Stimulated activated naive CD8-positive, alpha-beta T cell treated with anti-CD3 and anti-CD28 coated beads, Interleukin-15, amount 100 ng/mL, for 72 hours (primary cell): ENCODE data around the gene ERBB4.

Source experiments
- ATAC-seq: fragments of 150-1000 bp; cut with Tn5 transposase; 2 replicates; pipeline ENCODE4 v1.10.0; 2021; ENCODE audit warnings: mild to moderate bottlenecking, moderate library complexity
- DNase-seq, 2 donors: peaks; one replicate each; pipeline ENCODE4 v3.0.0; 2021 to 2022
- H3K27ac Mint-ChIP-seq, 2 donors: one replicate each; pipeline ENCODE4 v1.8.0; 2022; ENCODE audit warnings: mild to moderate bottlenecking in 2 of 2, mixed read lengths in 2 of 2, moderate library complexity in 2 of 2
- H3K27me3 Mint-ChIP-seq: one replicate; pipeline ENCODE4 v1.8.0; 2022; ENCODE audit warnings: mixed read lengths
- H3K4me1 Mint-ChIP-seq: one replicate; pipeline ENCODE4 v1.8.0; 2022; ENCODE audit warnings: mild to moderate bottlenecking, mixed read lengths
- H3K4me3 Mint-ChIP-seq, 2 donors: one replicate each; pipeline ENCODE4 v1.8.0; 2022; ENCODE audit warnings: mild to moderate bottlenecking in 2 of 2, mixed read lengths in 2 of 2, moderate library complexity in 1 of 2
- H3K9me3 Mint-ChIP-seq, 2 donors: one replicate each; pipeline ENCODE4 v1.8.0; 2022; ENCODE audit warnings: mixed read lengths in 2 of 2

Gene ERBB4

GRCh38 chr2:212052412-212053159 is 486.0 kb downstream of the ERBB4 start:
- ATAC-seq (peak; percentile 74), DNase-seq (no peak)
- Mint-ChIP-seq H3K27ac (no peak overlapping the region), H3K9me3 (peaks cover 38 to 52% of the 10 kb centered on the region in 2 donors), H3K4me3 (no peak overlapping the region), H3K27me3 (no peaks in the 10 kb centered on the region), H3K4me1 (peaks cover 9% of the 10 kb centered on the region)

GRCh38 chr2:212050871-212051270 is 487.7 kb downstream of the ERBB4 start:
- Mint-ChIP-seq H3K9me3 (peaks cover 31 to 35% of the 10 kb centered on the region in 2 donors), H3K27me3 (no peaks in the 10 kb centered on the region), H3K4me1 (peaks cover 9% of the 10 kb centered on the region), H3K4me3 (no peak overlapping the region), H3K27ac (no peak overlapping the region)
- ATAC-seq (no peak), DNase-seq (no peak)

DNA sequence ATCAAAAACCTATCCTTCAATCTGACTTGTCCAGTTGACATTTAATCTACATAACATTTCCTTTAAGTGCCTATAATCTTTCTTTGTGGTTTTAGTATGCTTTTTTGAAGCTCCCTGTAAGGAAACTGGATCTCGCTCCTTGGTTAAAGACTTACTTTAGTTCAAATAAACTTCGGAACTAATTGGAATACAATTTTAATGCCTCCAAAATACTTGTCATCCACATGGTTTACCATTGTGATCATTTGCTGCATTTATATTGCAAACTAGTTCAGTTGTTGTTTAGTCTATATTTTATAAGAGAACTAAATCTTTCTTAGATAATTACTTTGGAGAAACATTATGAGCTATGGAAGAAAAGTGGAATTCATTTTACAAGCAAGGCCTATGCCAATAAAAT is 496.0 kb downstream of the ERBB4 start:
- Mint-ChIP-seq H3K27me3 (no peaks in the 10 kb centered on the region), H3K4me1 (no peaks in the 10 kb centered on the region), H3K4me3 (no peak overlapping the region), H3K27ac (no peak overlapping the region), H3K9me3 (peaks cover 0 to 6% of the 10 kb centered on the region in 2 donors)
- ATAC-seq (no peak), DNase-seq (no peak)

- Mint-ChIP-seq H3K9me3 (peaks cover 0 to 5% of the 10 kb centered on the region in 2 donors), H3K27ac (no peak overlapping the region), H3K4me1 (no peaks in the 10 kb centered on the region), H3K27me3 (no peaks in the 10 kb centered on the region), H3K4me3 (no peak overlapping the region)
- ATAC-seq (no peak), DNase-seq (no peak)
Measured at GRCh38 chr2:212037062-212037461, 501.5 kb downstream of the ERBB4 start.

- H3K9me3 Mint-ChIP-seq = no peaks in the 10 kb centered on the region
- no peak overlapping the region for H3K4me3 Mint-ChIP-seq
- DNase-seq = no peak
- no peak for ATAC-seq
- H3K4me1 Mint-ChIP-seq = no peaks in the 10 kb centered on the region
- no peaks in the 10 kb centered on the region for H3K27me3 Mint-ChIP-seq
- no peak overlapping the region for H3K27ac Mint-ChIP-seq
Measured at GRCh38 chr2:212034841-212035585, 503.6 kb downstream of the ERBB4 start.

DNA sequence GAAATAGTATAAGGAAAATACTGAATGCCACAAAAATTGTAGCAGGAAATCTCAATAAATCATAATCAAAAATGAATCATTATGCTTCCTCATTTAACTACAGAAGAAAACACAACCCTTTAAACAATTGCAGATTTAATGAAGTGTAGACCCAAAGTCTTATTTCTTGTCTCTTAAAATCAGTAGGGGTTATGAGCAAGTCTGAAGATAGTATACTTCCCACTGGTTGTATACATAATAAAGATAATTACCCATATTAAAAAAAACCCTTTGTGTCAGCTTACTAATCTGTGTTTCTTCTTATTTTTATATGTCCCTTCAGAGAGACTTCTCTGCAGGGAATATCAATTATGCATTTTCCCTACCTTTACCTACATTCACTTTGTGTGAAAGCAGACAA is 504.7 kb downstream of the ERBB4 start:
- H3K4me3 Mint-ChIP-seq = no peak overlapping the region
- H3K9me3 Mint-ChIP-seq = no peaks in the 10 kb centered on the region
- ATAC-seq (no peak), DNase-seq (no peak)
- no peaks in the 10 kb centered on the region for H3K4me1 Mint-ChIP-seq
- H3K27ac Mint-ChIP-seq = no peak overlapping the region
- H3K27me3 Mint-ChIP-seq = no peaks in the 10 kb centered on the region

DNA sequence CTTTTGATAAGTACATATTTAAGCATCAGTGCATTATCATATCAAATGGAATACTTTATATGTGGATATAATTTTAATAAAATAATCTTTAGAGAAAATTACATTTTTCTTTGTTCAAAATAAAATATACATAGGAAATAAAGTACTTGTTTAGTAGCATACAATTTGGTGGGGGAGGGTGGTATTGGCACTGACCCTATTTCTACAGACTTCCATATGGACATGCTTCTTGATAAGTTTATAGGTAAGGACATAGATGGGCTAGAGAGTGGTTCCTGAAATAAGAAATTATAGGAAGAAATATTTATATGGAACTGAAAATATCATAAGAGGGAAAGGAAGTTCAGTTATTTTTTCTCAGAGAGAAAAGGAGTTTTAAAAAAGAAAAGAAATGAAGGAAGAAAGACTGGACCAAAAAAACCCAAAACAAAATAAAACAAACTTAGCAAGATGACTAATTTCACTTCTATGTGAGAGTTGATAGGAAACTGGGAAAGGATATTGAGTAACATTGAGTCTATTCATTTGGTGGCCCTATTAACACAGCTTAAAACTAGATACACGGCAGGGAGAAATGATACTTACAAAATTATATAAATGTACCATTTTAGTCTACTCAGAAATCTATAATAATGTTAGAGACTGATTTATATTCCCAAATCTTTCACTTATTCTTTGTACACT is 505.9 kb downstream of the ERBB4 start:
- no peak overlapping the region for H3K27ac Mint-ChIP-seq
- DNase-seq (no peak), ATAC-seq (no peak)
- no peak overlapping the region for H3K4me3 Mint-ChIP-seq
- H3K9me3 Mint-ChIP-seq = no peaks in the 10 kb centered on the region
- no peaks in the 10 kb centered on the region for H3K27me3 Mint-ChIP-seq
- no peaks in the 10 kb centered on the region for H3K4me1 Mint-ChIP-seq

DNA sequence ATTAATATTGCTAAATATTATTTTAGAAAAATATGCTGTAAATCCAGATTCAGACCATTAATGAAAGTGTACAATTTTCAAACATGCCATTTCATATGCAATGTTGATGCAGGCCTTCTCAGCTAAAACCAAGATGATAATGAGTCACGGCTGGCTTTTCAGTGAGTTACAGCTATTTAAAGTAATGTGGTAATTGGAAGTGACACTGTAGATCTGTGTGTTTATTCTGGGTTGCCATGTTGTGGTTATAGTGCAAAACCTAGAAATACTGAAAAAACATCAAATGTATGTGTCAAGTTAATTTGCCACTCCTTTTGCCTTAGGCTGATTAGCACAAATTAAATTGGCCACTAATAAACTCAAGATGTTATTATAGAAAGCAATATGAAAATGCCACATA is 506.6 kb downstream of the ERBB4 start:
- no peak for DNase-seq
- no peak for ATAC-seq
- Mint-ChIP-seq H3K27ac (no peak overlapping the region), H3K4me1 (no peaks in the 10 kb centered on the region), H3K9me3 (no peaks in the 10 kb centered on the region), H3K4me3 (no peak overlapping the region), H3K27me3 (no peaks in the 10 kb centered on the region)

DNA sequence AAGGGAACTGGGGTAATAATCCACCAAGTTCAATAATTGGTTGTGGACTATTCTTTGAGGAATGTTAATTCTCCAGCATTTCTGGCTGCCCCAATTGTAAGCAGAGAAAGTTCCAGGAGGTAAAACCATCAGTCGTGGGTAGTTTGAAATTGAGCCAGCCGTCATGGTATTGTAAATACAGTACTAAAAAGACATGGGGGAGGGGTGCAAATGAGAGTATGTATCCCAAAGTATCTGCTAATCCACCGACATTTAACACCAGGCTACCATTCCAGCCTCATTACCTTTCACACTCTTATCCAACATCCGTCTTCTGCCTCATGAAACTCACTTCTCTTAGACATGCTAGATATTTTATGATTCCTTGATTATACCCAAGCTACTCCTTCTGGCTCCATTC is 507.9 kb downstream of the ERBB4 start:
- H3K4me1 Mint-ChIP-seq = no peaks in the 10 kb centered on the region
- H3K4me3 Mint-ChIP-seq = no peak overlapping the region
- H3K27ac Mint-ChIP-seq = no peak overlapping the region
- H3K27me3 Mint-ChIP-seq = no peaks in the 10 kb centered on the region
- no peak for ATAC-seq
- no peak for DNase-seq
- no peaks in the 10 kb centered on the region for H3K9me3 Mint-ChIP-seq

DNA sequence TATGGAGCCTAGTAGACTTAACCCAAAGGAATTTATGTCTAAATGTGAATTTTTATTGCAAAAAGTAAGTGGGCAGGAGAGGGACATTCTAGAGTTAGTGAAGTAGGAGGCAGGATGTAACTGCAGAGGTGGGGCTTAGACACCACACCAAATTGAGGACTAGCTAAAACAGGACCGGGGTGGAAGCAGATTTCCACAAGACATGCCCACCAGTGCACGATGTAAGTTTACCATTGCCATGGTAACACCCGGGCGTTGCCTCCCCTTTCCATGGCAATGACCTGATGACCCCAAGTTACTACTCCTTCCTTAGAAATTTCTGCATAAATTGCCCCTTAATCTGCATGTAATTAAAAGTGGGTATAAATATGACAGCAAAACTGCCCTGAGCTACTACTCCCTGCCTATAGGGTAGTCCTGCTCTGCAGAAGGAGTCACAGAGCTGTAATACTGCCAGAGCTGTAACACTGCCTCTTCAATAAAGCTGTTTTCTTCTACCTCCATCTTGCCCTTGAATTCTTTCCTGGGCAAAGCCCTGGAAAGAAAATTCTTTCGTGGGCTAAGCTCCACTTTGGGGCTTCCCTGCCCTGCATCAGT is 509.7 kb downstream of the ERBB4 start:
- no peak overlapping the region for H3K27ac Mint-ChIP-seq
- no peaks in the 10 kb centered on the region for H3K27me3 Mint-ChIP-seq
- ATAC-seq (no peak), DNase-seq (no peak)
- no peaks in the 10 kb centered on the region for H3K4me1 Mint-ChIP-seq
- peaks cover 0 to 4% of the 10 kb centered on the region in 2 donors for H3K9me3 Mint-ChIP-seq
- no peak overlapping the region for H3K4me3 Mint-ChIP-seq

DNA sequence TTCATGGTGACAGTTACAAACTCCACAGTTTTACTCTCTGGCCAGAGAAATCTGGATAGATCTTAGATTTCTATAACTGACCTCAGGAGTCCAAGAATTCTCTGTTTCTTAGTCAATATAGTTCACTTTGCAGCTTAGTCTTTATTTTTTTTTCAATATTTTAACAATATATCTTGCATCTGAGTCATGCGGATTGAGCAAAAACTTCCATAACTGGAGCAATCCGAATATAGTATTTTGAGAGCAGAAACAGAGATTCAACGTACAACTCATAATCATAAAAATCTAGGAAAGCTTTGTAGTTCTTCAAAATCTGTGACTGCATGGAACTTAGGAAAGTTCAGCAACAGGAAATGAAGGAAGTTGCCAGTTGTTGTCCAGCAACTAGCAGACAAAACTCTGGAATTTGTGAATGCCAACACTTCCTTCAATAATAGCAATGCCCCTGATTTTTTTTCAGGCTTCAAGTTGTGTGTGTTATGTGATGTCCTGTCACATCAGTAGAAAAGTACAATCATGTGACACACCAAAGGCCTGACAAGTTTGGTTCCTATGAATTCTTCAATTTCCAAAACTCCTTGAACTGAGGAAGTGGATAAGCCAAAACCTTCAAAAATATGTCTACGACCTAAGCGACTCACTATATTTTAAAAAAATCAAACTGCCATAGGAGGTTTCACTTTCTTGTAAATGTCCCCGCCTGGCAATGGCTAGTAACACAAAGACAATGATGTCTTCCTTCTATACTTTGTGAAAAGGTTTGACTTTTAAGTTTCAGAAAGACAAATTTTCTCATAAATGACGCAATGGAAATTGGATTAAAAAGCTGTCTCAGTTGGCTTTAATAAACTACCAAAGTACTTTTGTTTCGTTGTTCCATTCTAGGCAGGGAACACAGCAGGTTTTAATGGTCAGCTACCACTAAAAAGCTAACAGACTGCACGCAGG is 510.6 kb downstream of the ERBB4 start:
- H3K4me1 Mint-ChIP-seq = no peaks in the 10 kb centered on the region
- H3K27me3 Mint-ChIP-seq = no peaks in the 10 kb centered on the region
- H3K4me3 Mint-ChIP-seq = no peak overlapping the region
- no peak for DNase-seq
- peaks cover 0 to 6% of the 10 kb centered on the region in 2 donors for H3K9me3 Mint-ChIP-seq
- no peak overlapping the region for H3K27ac Mint-ChIP-seq
- no peak for ATAC-seq

DNA sequence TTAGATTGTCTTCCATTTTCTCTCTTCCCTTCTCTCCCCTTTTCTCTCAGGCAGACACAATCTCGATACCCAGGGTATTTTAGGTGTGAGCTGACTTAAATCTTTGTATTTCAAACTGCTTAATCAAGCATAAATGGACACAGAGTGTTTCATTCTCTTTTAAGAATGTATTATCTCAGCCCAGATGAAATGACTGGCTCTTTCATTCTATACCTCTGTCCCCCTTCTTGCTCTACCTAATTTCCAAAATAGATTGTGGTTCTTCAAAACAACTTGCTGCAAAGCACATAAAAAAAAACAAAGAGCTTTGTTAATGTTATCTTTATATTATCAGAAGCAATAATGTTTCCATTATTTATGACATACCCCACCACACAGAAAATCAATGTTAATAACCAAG is 514.6 kb downstream of the ERBB4 start:
- ATAC-seq = no peak
- Mint-ChIP-seq H3K27me3 (no peaks in the 10 kb centered on the region), H3K27ac (no peak overlapping the region)

DNA sequence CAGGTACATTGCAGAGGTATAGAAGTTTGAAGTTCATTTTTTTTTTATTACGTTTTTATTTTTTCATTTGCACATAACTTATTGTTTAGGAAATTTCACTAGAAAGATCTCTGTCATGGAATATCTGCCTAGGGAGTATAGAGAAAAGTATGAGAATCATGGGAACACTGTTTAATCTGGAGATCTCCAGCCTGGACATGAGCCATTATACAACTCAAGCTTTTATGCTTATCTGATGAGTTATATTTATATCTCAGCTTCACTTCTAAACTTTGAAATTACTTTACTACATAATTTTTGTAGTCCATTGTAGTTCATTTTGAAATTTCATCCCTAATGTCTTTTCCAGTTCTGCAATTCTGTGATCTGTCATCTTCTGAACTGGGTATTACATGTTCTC is 515.6 kb downstream of the ERBB4 start:
- Mint-ChIP-seq H3K27me3 (no peaks in the 10 kb centered on the region), H3K27ac (no peak overlapping the region), H3K4me3 (no peak overlapping the region), H3K9me3 (peaks cover 0 to 6% of the 10 kb centered on the region in 2 donors), H3K4me1 (no peaks in the 10 kb centered on the region)
- DNase-seq (no peak), ATAC-seq (no peak)

More for the DNA sequence above, 514.6 kb downstream of the ERBB4 start:
- Mint-ChIP-seq H3K4me1 (no peaks in the 10 kb centered on the region), H3K4me3 (no peak overlapping the region), H3K9me3 (peaks cover 0 to 6% of the 10 kb centered on the region in 2 donors)
- no peak for DNase-seq

- no peak overlapping the region for H3K4me3 Mint-ChIP-seq
- DNase-seq (no peak), ATAC-seq (no peak)
- H3K4me1 Mint-ChIP-seq = no peaks in the 10 kb centered on the region
- H3K27me3 Mint-ChIP-seq = no peaks in the 10 kb centered on the region
- H3K27ac Mint-ChIP-seq = no peak overlapping the region
- peaks cover 0 to 6% of the 10 kb centered on the region in 2 donors for H3K9me3 Mint-ChIP-seq
Measured at GRCh38 chr2:212021947-212022346, 516.7 kb downstream of the ERBB4 start.

GRCh38 chr2:212015588-212015987 is 523.0 kb downstream of the ERBB4 start:
- H3K4me1 Mint-ChIP-seq = no peaks in the 10 kb centered on the region
- H3K9me3 Mint-ChIP-seq = no peaks in the 10 kb centered on the region
- DNase-seq = no peak
- ATAC-seq = no peak
- no peaks in the 10 kb centered on the region for H3K27me3 Mint-ChIP-seq
- no peak overlapping the region for H3K4me3 Mint-ChIP-seq
- no peak overlapping the region for H3K27ac Mint-ChIP-seq
